ENCODE data around the gene ANKRD10.

The ANKRD10 gene

DNA sequence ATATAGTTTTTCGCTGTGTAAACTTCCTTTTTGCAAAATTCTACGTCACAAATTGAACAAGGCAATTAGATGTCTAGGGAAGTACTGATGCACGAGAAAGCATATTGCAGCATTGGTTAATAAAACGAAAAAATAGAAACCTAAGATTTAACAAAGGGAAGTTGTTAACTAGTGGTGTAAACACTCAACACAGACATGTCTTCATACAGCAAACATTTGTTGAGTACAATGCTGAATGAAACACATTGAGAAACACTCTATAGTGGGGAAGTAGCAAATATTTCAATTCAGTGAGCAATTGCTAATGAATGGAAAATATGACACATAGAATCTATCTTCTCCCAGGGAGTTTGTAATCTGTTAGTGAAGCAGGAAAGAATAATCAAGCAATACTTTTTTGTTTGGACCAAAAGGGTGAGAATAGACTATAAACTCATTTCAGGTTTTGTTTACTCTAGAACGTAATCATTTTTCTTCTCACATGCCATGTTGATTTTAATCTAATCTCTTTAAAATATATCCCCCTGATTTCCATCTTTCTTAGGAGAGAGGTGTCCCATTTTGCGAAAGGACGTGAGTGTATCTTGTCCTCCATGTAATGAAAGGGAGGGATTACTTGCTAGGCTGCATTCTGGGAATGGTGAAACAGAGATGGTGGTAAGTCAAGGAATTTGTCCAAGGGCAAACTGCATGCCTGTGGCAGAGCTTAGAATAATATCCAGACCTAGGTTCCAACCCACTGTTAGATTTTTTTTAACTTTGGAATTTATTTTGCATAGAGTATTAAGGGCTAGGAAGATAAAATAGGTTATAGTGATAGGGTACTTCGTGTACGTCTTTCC lies 1.7 kb upstream of the ANKRD10 start:
- peak overlapping the region in 2 of 7 experiments; percentile 79 to 98 for H3K4me3 ChIP-seq

DNA sequence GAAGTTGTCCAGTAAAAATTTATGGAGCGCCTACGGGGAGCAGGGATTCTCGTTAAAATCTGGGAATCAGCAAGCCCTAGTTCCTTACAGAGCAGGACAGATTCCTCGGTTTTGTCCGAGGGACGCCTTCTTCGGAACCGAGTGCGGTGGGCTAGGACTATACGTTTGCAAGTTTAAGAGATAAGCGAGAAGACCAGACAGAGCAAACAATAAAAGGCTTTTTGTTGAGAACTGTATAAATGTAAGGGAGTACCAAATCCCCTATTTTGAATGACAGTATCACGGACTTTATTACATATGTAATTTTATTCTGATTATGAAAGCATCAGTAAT lies 971 bp upstream of the ANKRD10 start:
- Histone ChIP-seq H3K27ac (peak overlapping the region; percentile 88 to 99 (median 97)), H3K4me3 (peak overlapping the region; percentile 60 to 98 (median 80))

More for the DNA sequence above, 1.7 kb upstream of the ANKRD10 start:
- peak overlapping the region in 19 of 21 experiments; percentile 89 to 99 (median 97) for H3K27ac ChIP-seq

GRCh38 chr13:110914331-110915056 lies 375 bp downstream of the ANKRD10 start:
- peak overlapping the region; percentile 81 to 99 (median 97) for H3K27ac ChIP-seq
- H3K4me3 ChIP-seq = peak overlapping the region; percentile 60 to 98 (median 80)

DNA sequence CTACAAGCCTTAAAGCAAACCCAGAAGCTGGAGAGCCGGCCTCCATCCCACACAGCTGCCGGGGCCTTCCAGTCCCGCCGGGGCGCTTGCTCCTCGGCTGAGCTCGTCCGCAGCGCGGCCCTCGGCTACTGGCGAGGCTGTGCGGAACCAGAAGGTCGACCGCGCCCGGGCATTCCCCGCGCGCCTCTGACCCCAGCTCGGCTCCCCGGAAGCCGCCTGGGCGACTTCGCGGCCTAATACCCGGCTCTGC lies 863 bp downstream of the ANKRD10 start:
- Histone ChIP-seq H3K27ac (peak overlapping the region; percentile 81 to 99 (median 97)), H3K4me3 (peak overlapping the region; percentile 60 to 98 (median 80))

DNA sequence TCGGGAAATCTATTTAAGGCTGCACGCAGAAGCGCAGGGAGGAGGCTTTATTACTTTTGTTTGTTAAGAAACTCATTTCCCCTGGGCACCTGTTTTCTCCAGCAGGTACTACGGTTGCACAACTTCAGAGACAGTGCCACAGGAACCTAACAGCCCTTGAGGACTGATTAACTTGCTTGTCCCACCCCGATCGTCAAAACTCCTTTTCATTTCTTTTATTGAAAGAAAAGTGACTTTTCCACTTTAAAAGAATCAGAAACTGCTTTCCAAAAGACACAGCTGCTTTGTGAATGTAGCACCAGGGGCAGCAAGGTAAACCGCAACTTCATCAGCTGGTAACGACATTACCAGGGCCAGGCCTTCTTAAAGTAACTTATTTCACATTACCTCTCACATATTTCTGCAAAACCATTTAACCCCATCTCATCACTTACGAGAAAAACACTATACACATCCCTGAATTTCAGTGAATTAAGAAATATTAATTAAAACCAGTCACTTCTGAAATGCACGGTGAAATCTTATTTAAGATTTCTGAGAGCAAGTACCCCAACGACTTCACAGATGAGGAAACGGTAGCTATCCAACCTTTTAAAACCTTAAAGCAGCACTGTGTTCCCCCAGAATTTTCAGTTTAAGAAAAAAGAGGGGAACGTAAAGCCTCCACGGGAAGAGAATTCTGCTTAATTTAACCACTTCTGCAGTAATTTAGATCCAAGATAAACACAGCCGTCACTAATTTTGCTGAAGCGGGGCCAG lies 1.4 kb downstream of the ANKRD10 start:
- H3K27ac ChIP-seq = peak overlapping the region; percentile 81 to 99 (median 97)
- peak overlapping the region; percentile 60 to 98 (median 80) for H3K4me3 ChIP-seq

DNA sequence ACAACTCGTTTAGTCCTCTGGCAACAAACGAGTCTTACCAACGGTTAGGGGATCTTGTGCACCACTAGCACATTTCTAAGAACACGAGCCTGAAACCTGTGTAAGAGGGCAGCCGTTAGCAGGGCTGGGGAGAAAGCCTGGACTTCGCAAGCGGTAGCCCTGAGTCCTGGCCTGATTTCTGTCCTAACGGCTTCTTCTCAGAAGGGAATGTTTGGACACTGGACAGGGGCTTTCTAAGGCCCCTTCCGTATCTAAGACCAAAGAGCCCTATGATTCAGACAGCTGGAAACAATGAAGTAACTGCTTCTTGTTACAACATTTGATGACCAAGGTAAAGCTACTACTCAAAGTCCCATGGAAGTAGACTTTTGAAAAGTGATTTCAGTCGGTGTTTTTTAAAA lies 2.2 kb downstream of the ANKRD10 start:
- Histone ChIP-seq H3K27ac (peak overlapping the region in 9 of 21 experiments; percentile 21 to 99 (median 98)), H3K4me3 (peak overlapping the region in 6 of 7 experiments; percentile 7 to 98 (median 80))

DNA sequence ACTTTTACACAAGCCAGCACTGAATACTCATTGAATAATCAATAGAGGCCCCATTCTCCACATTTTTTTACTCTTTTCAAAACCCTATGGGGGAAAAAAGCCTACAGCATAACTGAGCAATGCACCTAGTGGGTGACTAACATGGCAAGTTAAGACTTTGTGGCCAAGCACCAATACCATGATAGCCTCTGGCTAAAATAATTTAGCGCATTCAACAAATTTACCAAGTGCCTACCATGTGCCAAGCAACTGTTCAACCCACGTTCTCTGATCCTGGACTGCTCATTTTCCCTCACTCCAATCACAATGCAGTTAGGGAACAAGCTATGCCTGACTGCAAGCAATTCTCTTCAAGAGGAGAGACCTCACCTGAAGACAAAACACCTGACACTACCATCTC lies 3.0 kb downstream of the ANKRD10 start:
- Histone ChIP-seq H3K27ac (peak overlapping the region in 4 of 21 experiments; percentile 10 to 99 (median 98)), H3K4me3 (no peak overlapping the region)

DNA sequence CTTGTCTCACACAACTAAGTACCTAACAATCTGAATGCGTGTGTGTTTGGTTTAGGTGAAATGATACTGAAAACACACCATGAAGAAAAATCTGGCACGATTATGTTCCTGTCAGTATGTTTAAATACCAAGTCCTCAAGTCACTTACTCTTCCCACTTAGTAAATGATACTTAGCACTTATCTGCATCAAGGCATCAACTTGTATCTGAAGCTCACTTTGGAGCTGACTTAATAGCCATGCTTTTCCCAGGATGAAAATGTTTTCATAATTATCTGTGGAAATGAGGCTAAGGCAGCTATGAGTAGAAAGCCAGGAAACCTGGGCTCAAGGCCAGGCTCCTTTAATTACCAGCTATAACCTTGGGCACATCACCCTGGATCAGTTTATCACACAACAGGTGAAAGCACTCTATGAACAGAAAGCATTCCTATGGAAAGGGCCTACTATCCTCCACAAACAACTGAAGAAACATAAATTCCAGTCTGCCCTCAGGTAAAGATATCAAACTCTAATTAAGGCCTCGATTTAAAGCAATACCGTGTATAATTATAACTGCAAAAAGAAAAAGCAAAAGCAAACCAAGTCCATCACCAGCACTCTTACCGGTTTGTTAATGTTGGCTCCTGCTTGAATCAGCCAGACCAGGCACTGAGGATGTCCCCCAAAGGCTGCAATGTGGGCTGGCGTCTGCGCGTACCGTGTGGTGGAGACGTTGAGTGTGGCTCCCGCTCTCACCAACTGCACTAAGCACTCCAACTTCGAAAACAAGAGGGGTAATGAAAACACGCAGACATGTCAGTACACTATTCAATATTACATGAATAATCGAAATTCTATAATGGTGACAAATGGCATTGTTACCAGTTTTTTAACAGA lies 4.6 kb downstream of the ANKRD10 start:
- H3K4me3 ChIP-seq = no peak overlapping the region
- H3K27ac ChIP-seq = no peak overlapping the region

DNA sequence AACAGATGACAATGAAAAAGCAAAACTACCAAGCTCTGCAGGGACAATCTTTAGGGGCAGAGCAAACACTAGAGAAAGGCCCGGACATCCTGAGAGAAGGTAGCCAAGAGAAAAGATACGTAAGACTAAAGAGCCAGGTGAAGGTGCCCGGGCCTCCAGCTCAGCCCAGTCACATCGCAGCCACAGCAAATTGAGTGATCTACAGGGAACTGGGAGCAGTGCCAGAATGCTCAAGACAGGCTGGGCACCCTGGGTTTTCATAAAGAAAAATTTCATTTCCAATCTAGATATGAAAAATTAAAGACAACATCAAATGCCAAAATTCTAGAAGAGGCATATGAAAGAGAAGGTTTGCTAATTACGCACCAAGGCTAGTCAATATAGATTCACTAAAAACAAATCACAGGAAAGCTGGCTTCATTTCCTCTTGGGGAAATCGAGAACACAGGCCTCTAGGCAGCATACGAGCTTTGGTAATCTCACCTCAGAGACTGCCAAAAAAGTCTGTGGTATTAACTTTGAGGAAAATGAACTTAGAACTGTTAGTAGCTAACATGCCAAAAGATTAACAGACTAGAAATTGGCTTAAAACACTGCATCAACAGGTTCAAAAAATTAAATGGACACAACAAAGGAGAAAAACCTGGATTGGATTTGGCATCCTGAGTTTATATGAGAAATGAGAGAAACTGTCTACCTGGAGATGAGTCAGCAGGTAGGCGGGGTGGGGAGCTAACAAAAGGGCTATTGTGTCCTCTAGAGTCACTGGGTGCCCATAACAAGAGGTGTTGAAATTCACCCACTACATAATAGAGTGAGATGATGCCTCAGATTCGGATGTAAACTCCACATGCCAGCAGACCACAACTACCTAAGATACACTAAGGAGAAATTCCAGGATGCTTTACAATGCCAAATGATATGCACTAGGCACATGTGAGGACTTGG lies 6.6 kb downstream of the ANKRD10 start:
- Histone ChIP-seq H3K4me3 (no peak overlapping the region), H3K27ac (peak overlapping the region in 11 of 21 experiments; percentile 2 to 64 (median 23))

DNA sequence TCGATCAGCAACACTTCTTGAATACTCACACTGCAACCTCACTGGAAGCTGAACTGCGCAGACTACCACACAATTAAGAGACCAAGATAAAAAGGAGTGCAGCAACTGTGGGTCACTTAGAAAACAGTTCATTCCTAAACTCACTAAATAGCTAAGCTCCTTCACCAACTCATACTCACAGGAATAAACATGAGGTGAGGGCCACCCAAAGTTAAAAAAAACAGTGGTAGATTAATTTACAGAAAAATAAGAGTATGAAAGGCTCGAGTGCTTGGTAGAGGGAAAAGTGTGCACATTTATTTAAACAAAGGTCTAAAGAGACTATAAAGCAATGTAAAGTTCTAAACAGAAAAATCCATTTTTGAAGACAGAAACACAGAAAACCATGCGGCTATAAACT lies 7.6 kb downstream of the ANKRD10 start:
- Histone ChIP-seq H3K27ac (peak overlapping the region in 5 of 21 experiments; percentile 3 to 64 (median 23)), H3K4me3 (no peak overlapping the region)

- H3K4me3 ChIP-seq = no peak overlapping the region
- no peak overlapping the region for H3K27ac ChIP-seq
These were observed 10.1 kb downstream of the ANKRD10 start for GRCh38 chr13:110904748-110905147.

GRCh38 chr13:110902370-110902769 lies 12.5 kb downstream of the ANKRD10 start:
- H3K4me3 ChIP-seq = no peak overlapping the region
- no peak overlapping the region for H3K27ac ChIP-seq

DNA sequence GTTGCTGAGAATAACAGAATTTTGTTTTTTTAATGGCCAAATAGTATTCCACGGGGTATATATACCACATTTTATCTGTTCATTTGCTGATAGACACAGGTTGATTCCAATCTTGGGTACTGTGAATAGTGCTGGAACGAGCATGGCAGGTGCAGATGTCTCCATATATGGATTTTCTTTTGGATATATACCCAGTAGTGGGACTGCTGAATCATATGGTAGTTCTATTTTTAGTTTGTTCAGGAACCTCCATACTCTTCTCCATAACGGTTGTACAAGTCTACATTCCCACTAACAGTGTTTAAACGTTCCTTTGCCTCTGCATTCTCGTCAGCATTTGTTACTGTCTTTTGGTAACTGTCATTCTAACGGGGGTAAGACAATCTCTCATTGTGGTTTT lies 17.3 kb downstream of the ANKRD10 start:
- Histone ChIP-seq H3K4me3 (no peak overlapping the region), H3K27ac (no peak overlapping the region)

DNA sequence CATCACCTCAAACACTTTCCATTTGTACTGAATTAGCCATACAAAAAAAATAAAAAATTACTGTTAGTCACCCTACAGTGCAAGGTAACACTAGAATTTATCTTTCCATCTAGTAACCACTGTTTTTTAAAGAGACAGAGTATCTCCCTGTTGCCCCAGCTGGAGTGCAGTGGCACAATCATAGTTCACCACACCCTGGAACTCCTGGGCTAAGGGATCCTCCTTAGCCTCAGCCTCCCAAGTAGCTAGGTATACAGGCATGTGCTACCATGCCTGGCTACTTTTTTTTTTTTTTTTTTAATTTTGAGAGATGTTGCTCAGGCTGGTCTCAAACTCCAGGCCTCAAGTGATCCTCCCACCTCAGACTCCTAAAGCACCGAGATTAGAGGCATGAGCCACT lies 17.9 kb downstream of the ANKRD10 start:
- Histone ChIP-seq H3K4me3 (no peak overlapping the region), H3K27ac (no peak overlapping the region)

- H3K4me3 ChIP-seq = no peak overlapping the region
- H3K27ac ChIP-seq = no peak overlapping the region
These were observed 20.8 kb downstream of the ANKRD10 start for GRCh38 chr13:110894086-110894485.

DNA sequence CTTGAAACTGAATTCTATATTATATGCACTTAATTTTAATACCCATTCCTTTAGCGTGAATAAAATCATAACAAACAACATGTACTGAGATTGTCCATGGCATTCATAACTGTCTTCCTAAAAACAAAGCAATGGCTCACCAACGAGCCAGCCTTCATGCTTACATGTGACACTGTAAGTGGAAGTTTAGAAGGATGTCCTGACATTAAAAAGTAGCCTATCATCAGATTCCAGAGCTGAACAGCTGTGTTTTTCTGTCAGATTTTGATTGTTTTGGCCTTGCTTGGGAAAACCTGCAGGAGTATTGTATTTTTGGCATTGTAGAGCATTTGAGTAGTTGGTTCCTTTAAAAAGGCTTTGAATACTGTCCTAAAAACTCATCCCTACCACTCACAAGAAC lies 21.3 kb downstream of the ANKRD10 start:
- Histone ChIP-seq H3K4me3 (no peak overlapping the region), H3K27ac (no peak overlapping the region)

- H3K27ac ChIP-seq = no peak overlapping the region
- no peak overlapping the region for H3K4me3 ChIP-seq
These were observed 24.3 kb downstream of the ANKRD10 start for GRCh38 chr13:110890279-110891165.
